RKO (cell line): Measurements from ENCODE around the gene ROR2.
"Not testable (repeated sequence)": the region's sequence is repeated elsewhere in the genome, so short reads cannot be mapped to it uniquely, and the experiment has no call there.

Experiments
- DNase-seq: peaks from one replicate; pipeline ENCODE4 v3.0.0-alpha.2; 2016; ENCODE audit warnings: low spot score

ROR2 gene

DNA sequence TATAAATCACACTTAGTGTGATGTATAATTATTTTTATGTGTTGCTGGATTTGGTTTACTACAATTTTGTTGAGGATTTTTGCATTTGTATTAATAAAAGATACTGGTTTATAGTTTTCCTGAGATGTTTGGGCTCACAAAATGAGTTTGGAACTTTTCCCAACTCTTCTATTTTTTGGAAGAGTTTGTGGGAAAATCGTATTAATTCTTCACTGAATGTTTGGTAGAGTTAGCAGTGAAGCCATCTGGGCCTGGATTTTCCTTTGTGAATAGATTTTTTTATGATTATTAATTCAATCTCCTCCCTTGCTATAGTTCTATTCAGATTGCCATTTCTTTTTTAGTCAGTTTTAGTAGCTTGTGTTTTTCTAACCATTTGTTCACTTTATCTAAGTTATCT lies 324.7 kb downstream of the ROR2 start:
- DNase-seq = no peak

GRCh38 chr9:91623004-91623403 lies 327.0 kb downstream of the ROR2 start:
- DNase-seq = no peak

- DNase-seq = not testable (repeated sequence)
These were observed 327.9 kb downstream of the ROR2 start for GRCh38 chr9:91622121-91622520.

DNA sequence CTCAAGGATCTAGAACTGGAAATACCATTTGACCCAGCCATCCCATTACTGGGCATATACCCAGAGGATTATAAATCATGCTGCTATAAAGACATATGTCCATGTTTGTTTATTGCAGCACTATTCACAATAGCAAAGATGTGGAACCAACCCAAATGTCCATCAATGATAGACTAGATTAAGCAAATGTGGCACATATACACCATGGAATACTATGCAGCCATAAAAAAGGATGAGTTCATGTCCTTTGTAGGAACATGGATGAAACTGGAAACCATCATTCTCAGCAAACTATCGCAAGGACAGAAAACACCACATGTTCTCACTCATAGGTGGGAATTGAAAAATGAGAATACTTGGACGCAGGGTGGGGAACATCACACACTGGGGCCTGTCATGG lies 336.0 kb downstream of the ROR2 start:
- DNase-seq = not testable (repeated sequence)

DNA sequence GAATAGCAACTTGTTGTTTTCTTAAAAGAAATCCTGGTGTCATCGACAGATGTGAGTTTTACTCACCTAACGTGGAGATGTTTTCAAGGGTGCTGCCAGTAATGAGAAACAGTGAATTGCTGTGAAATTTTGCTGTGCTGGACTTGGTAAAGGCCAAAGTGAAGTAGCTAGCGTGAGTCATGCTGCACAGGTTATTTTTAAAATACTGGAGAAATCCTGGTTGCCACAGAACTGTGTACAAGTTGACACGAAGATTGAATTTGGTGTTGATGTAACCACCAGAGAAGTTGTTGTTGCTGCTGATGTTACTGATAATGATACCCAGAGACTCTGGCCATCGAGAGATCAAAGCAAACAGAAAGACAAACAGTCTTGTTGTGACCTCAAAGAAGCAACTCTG lies 338.4 kb downstream of the ROR2 start:
- no peak for DNase-seq

GRCh38 chr9:91606255-91606995 lies 343.6 kb downstream of the ROR2 start:
- no peak for DNase-seq

DNA sequence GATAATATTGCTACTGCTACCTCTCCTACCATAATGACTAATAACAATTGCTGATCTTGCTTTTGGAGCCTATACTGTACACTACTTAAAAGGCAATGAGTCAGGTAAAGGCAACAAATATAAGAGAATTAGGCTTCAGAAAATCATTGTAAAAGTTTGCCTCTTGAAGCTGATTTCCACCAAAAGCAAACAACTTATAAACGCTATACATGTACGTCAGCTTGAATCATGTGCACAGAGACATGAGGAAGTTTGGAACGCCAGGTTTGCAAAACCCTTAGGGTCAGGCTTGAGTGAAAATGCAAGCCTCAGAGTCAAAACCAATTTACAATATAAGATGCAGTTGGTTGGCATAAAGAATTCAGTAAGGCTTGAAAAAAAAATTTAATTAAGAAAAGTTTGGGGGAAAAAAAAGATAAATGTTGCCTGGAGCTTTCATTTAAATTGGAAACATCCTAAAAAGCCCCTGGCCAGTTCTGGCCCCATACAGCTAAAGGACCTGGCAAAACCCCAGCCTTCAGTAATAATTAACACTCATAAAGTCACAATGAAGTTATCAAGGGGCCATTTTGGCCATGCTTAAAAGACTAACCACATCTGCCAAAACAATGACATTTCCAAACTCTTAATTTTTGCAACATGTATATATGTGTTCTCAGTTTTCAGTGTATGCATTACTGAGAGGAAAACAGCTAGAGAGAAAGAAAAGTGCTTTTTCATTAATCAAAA lies 345.4 kb downstream of the ROR2 start:
- DNase-seq = no peak

GRCh38 chr9:91603932-91604331 lies 346.1 kb downstream of the ROR2 start:
- no peak for DNase-seq

GRCh38 chr9:91599564-91599963 lies 350.5 kb downstream of the ROR2 start:
- no peak for DNase-seq

GRCh38 chr9:91591627-91592026 lies 358.4 kb downstream of the ROR2 start:
- no peak for DNase-seq

- no peak for DNase-seq
These were observed 360.9 kb downstream of the ROR2 start for GRCh38 chr9:91589101-91589553.

DNA sequence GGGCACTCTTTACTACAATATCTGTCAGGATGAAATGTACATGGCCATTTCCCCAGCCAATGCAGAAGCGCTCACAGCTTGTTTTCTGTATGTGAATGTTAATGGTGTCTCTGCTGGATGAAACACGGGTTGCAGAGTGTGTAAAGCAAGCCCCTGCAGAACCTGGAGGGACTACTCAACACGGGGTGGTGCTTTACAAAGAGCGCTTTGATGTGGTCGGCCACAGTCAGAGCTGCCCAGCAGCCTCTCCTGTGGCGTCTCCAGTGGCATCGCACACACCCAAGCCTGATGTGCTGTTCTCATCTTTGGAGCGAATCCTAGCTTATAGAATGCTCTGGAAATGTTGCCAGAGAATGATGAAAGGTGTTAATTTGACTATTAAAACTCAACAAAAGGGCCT lies 363.7 kb downstream of the ROR2 start:
- no peak for DNase-seq

GRCh38 chr9:91583966-91584365 lies 366.1 kb downstream of the ROR2 start:
- no peak for DNase-seq

- DNase-seq = no peak
These were observed 366.7 kb downstream of the ROR2 start for GRCh38 chr9:91583161-91583875.

DNA sequence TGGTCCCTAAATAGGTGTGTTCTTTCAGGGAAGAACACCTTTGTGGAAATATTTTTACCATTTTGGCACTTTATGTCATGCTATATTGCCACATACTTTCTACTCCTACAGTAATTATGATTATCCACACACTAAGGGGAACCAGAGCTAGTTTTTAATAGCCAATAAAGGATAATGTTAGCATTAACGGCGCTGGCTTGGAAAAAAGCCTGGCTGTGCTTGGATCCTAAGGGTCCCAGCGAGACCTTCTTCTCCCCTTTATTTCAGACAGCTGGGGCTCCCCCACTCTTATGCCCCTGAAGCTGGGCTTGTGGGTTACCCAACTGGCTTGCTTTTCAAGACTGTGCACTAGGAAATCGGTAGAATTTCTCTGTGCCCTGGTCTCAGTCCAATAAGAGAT lies 367.8 kb downstream of the ROR2 start:
- no peak for DNase-seq

GRCh38 chr9:91580136-91580535 lies 369.9 kb downstream of the ROR2 start:
- DNase-seq = no peak

DNA sequence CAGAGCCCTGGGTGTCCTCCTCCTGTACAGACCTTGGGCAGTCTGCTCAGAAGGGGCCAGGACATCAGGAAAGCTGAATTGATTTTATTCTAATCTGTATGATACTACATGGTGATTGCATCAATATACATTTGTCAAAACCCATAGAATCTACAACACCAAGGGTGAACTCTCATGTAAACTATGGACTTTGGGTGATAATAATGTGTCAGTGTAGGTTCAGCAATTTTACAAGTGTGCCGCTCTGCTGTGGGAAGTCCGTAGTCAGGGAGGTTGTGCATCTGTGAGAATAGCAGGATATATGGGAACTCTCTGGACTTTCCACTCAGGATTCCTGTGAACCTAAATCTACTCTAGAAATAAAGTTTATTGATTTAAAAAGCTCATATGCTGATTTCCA lies 371.1 kb downstream of the ROR2 start:
- no peak for DNase-seq

- DNase-seq = no peak
These were observed 372.4 kb downstream of the ROR2 start for GRCh38 chr9:91577633-91578061.

- no peak for DNase-seq
These were observed 377.2 kb downstream of the ROR2 start for GRCh38 chr9:91572811-91573210.

DNA sequence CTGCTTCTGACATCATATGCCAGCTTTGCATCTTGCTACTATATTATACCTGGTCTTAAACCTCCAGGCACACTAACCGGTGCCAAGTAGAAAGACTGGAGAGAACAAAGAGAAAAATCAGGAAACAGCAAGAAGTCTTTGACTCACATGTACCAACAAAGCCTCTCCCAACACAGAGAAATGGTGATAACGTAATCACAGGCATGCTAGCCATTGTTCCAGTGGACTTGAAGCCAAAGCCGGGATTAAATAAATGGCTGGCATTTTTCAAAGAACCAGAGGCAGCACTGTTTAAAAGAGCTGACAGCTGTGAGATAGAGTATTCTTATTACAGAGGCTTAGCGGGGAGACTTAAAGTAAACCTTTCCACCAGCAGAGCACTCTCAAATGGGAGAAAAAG lies 378.0 kb downstream of the ROR2 start:
- DNase-seq = no peak

GRCh38 chr9:91571036-91571435 lies 379.0 kb downstream of the ROR2 start:
- no peak for DNase-seq

DNA sequence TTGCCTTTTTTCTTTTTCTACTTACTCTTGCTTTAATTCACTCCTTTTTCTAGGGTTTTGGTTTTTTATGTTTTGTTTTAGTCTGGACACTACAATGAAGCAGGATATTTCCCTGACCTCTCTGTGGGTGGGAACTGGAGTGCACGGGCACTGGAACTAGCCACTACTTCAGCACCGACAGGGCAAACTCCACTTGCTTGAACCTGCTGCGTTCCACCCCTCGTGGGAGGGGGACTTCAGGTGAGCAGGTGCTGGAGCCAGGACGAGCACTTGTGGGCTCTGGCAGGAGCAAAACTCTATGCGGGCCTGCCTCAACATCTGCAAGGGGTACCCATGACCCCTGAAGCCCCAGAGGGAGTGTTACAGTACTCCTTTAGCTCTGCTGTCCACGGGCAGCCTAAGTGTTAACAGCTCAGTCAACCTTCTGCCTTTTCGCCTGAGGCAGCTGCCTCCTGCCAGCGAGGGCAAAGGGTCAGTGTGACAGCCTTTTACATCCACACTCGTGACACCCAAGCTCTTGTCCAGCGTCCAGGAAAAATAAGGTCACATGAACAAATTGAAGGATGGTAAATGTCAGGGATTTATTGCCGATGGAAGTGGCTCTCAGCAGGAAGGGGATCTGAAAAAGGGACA lies 382.3 kb downstream of the ROR2 start:
- no peak for DNase-seq
